Measurements from ENCODE around the gene URB1.
A peak's percentile ranks its signal among the peaks of the same experiment; 100 is the strongest.

Gene URB1

GRCh38 chr21:32364387-32364786, 28.4 kb downstream of the URB1 start:
- Histone ChIP-seq H3K18ac (ENCODE audit: low read length) (no peak overlapping the region), H2BK5ac (ENCODE audit: low read length) (no peak overlapping the region), H2BK15ac (ENCODE audit: low read length) (no peak overlapping the region), H2BK12ac (ENCODE audit: low read length) (no peak overlapping the region), H3K23ac (ENCODE audit: low read depth, low read length, poor library complexity) (no peak overlapping the region), H3K4me1 (ENCODE audit: control insufficient read depth in 2 of 2, insufficient read depth in 1 of 2, low read depth in 1 of 2, low read length in 2 of 2) (peaks cover 2 to 4% of the 10 kb centered on the region in 2 donors), H3K27ac (replicated peaks; ENCODE audit: low read length) (no peak overlapping the region), H3K4ac (ENCODE audit: low read length) (no peak overlapping the region), H2AFZ (ENCODE audit: low read length) (no peak overlapping the region), H3K27me3 (ENCODE audit: control insufficient read depth in 3 of 3, insufficient read depth in 3 of 3, low read depth in 1 of 3, low read length in 3 of 3) (no peaks in the 10 kb centered on the region), H3K36me3 (replicated peaks in 1 of 2; ENCODE audit: control insufficient read depth in 2 of 2, insufficient read depth in 2 of 2, low read length in 2 of 2) (peaks cover 41 to 98% of the 10 kb centered on the region in 2 donors), H3K4me2 (ENCODE audit: insufficient read depth, low read length, poor library complexity, severe bottlenecking) (no peak overlapping the region), H3K9me3 (replicated peaks in 1 of 2; ENCODE audit: control insufficient read depth in 2 of 2, insufficient read depth in 1 of 2, low read depth in 1 of 2, low read length in 2 of 2) (no peaks in the 10 kb centered on the region), H3K79me1 (ENCODE audit: low read depth, low read length) (no peaks in the 10 kb centered on the region), H4K8ac (ENCODE audit: low read depth, low read length) (no peak overlapping the region), H3K14ac (ENCODE audit: low read length) (no peak overlapping the region), H2BK120ac (ENCODE audit: low read depth, low read length) (no peak overlapping the region), H2AK5ac (ENCODE audit: low read depth, low read length) (no peak overlapping the region), H4K91ac (ENCODE audit: low read depth, low read length, poor library complexity) (no peak overlapping the region), H3K9ac (ENCODE audit: low read depth, low read length, poor library complexity) (no peak overlapping the region), H3K4me3 (ENCODE audit: low read length in 2 of 2) (no peak overlapping the region)
- no CpG with 5 or more reads among the region's 7 CpGs for WGBS, 2 donors (ENCODE audit: extremely low coverage in 2 of 2, insufficient read length in 2 of 2, insufficient replicate concordance in 1 of 2)
- no peak for DNase-seq (ENCODE audit: low spot score)

- Histone ChIP-seq H3K4me1 (ENCODE audit: control insufficient read depth in 2 of 2, insufficient read depth in 1 of 2, low read depth in 1 of 2, low read length in 2 of 2) (peaks cover 2 to 4% of the 10 kb centered on the region in 2 donors), H3K4me2 (ENCODE audit: insufficient read depth, low read length, poor library complexity, severe bottlenecking) (no peak overlapping the region), H3K14ac (ENCODE audit: low read length) (no peak overlapping the region), H2BK120ac (ENCODE audit: low read depth, low read length) (no peak overlapping the region), H3K27ac (replicated peaks; ENCODE audit: low read length) (no peak overlapping the region), H3K27me3 (ENCODE audit: control insufficient read depth in 3 of 3, insufficient read depth in 3 of 3, low read depth in 1 of 3, low read length in 3 of 3) (no peaks in the 10 kb centered on the region), H3K4ac (ENCODE audit: low read length) (no peak overlapping the region), H2AK5ac (ENCODE audit: low read depth, low read length) (no peak overlapping the region), H2BK12ac (ENCODE audit: low read length) (no peak overlapping the region), H3K9me3 (replicated peaks in 1 of 2; ENCODE audit: control insufficient read depth in 2 of 2, insufficient read depth in 1 of 2, low read depth in 1 of 2, low read length in 2 of 2) (no peaks in the 10 kb centered on the region), H3K4me3 (ENCODE audit: low read length in 2 of 2) (no peak overlapping the region), H3K18ac (ENCODE audit: low read length) (no peak overlapping the region), H2AFZ (ENCODE audit: low read length) (no peak overlapping the region), H3K79me1 (ENCODE audit: low read depth, low read length) (no peaks in the 10 kb centered on the region), H2BK15ac (ENCODE audit: low read length) (no peak overlapping the region), H3K23ac (ENCODE audit: low read depth, low read length, poor library complexity) (no peak overlapping the region), H3K9ac (ENCODE audit: low read depth, low read length, poor library complexity) (no peak overlapping the region), H4K8ac (ENCODE audit: low read depth, low read length) (no peak overlapping the region), H4K91ac (ENCODE audit: low read depth, low read length, poor library complexity) (no peak overlapping the region), H2BK5ac (ENCODE audit: low read length) (no peak overlapping the region), H3K36me3 (replicated peaks in 1 of 2; ENCODE audit: control insufficient read depth in 2 of 2, insufficient read depth in 2 of 2, low read length in 2 of 2) (peaks cover 51 to 99% of the 10 kb centered on the region in 2 donors)
- no peak for DNase-seq (ENCODE audit: low spot score)
- no CpG with 5 or more reads among the region's 5 CpGs for WGBS, 2 donors (ENCODE audit: extremely low coverage in 2 of 2, insufficient read length in 2 of 2, insufficient replicate concordance in 1 of 2)
Observed at GRCh38 chr21:32360401-32360975, 32.3 kb downstream of the URB1 start.

GRCh38 chr21:32359719-32360260, 33.0 kb downstream of the URB1 start:
- Histone ChIP-seq H4K91ac (ENCODE audit: low read depth, low read length, poor library complexity) (no peak overlapping the region), H2BK5ac (ENCODE audit: low read length) (no peak overlapping the region), H3K4me2 (ENCODE audit: insufficient read depth, low read length, poor library complexity, severe bottlenecking) (no peak overlapping the region), H3K4ac (ENCODE audit: low read length) (no peak overlapping the region), H2BK12ac (ENCODE audit: low read length) (no peak overlapping the region), H3K9ac (ENCODE audit: low read depth, low read length, poor library complexity) (no peak overlapping the region), H2BK120ac (ENCODE audit: low read depth, low read length) (no peak overlapping the region), H2AK5ac (ENCODE audit: low read depth, low read length) (no peak overlapping the region), H3K4me3 (ENCODE audit: low read length in 2 of 2) (peak overlapping the region in 1 of 2 donors; percentile 30), H3K36me3 (replicated peaks in 1 of 2; ENCODE audit: control insufficient read depth in 2 of 2, insufficient read depth in 2 of 2, low read length in 2 of 2) (peaks cover 51 to 100% of the 10 kb centered on the region in 2 donors), H3K79me1 (ENCODE audit: low read depth, low read length) (no peaks in the 10 kb centered on the region), H3K18ac (ENCODE audit: low read length) (no peak overlapping the region), H3K27ac (replicated peaks; ENCODE audit: low read length) (no peak overlapping the region), H3K9me3 (replicated peaks in 1 of 2; ENCODE audit: control insufficient read depth in 2 of 2, insufficient read depth in 1 of 2, low read depth in 1 of 2, low read length in 2 of 2) (no peaks in the 10 kb centered on the region), H3K14ac (ENCODE audit: low read length) (no peak overlapping the region), H3K27me3 (ENCODE audit: control insufficient read depth in 3 of 3, insufficient read depth in 3 of 3, low read depth in 1 of 3, low read length in 3 of 3) (no peaks in the 10 kb centered on the region), H4K8ac (ENCODE audit: low read depth, low read length) (no peak overlapping the region), H2BK15ac (ENCODE audit: low read length) (no peak overlapping the region), H3K4me1 (ENCODE audit: control insufficient read depth in 2 of 2, insufficient read depth in 1 of 2, low read depth in 1 of 2, low read length in 2 of 2) (peaks cover 1 to 2% of the 10 kb centered on the region in 2 donors), H3K23ac (ENCODE audit: low read depth, low read length, poor library complexity) (no peak overlapping the region), H2AFZ (ENCODE audit: low read length) (no peak overlapping the region)
- no peak for DNase-seq (ENCODE audit: low spot score)
- WGBS, 2 donors (ENCODE audit: extremely low coverage in 2 of 2, insufficient read length in 2 of 2, insufficient replicate concordance in 1 of 2), result no CpG with 5 or more reads among the region's 7 CpGs

DNA sequence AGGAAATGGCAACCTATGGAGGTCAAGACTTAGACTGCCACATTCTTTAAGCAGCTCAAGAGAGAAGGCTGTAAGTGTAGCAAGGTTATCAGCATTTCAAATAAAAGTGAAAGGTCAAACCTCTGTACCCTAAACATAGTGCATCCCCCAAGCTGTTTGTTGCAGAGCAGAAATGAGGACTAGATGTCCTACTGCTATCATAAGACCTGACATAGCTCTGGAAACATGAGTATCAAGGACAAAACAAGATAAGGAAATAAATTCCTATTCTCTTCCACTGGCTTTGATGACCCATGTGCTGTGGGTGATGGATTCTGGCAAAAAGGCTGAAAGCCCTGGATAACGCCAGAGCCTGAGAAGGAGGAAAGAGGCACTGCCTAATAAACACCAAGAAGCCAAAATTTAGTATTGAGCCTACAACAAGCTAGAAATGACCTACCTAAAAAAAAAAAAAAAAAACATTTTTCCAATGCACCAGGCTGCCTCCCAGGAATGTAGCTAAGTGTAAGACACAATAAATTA, 35.9 kb downstream of the URB1 start:
- whole genome bisulfite sequencing, 2 donors (ENCODE audit: extremely low coverage in 2 of 2, insufficient read length in 2 of 2, insufficient replicate concordance in 1 of 2), result no CpG with 5 or more reads among the region's 1 CpG
- Histone ChIP-seq H3K9ac (ENCODE audit: low read depth, low read length, poor library complexity) (no peak overlapping the region), H3K14ac (ENCODE audit: low read length) (no peak overlapping the region), H4K91ac (ENCODE audit: low read depth, low read length, poor library complexity) (no peak overlapping the region), H3K18ac (ENCODE audit: low read length) (no peak overlapping the region), H3K27ac (replicated peaks; ENCODE audit: low read length) (no peak overlapping the region), H2BK12ac (ENCODE audit: low read length) (no peak overlapping the region), H3K9me3 (replicated peaks in 1 of 2; ENCODE audit: control insufficient read depth in 2 of 2, insufficient read depth in 1 of 2, low read depth in 1 of 2, low read length in 2 of 2) (no peaks in the 10 kb centered on the region), H2AFZ (ENCODE audit: low read length) (no peak overlapping the region), H2AK5ac (ENCODE audit: low read depth, low read length) (no peak overlapping the region), H3K36me3 (replicated peaks in 1 of 2; ENCODE audit: control insufficient read depth in 2 of 2, insufficient read depth in 2 of 2, low read length in 2 of 2) (peaks cover 60 to 100% of the 10 kb centered on the region in 2 donors), H4K8ac (ENCODE audit: low read depth, low read length) (no peak overlapping the region), H3K4ac (ENCODE audit: low read length) (no peak overlapping the region), H2BK5ac (ENCODE audit: low read length) (no peak overlapping the region), H3K4me1 (ENCODE audit: control insufficient read depth in 2 of 2, insufficient read depth in 1 of 2, low read depth in 1 of 2, low read length in 2 of 2) (no peaks in the 10 kb centered on the region), H3K4me3 (ENCODE audit: low read length in 2 of 2) (no peak overlapping the region), H3K4me2 (ENCODE audit: insufficient read depth, low read length, poor library complexity, severe bottlenecking) (no peak overlapping the region), H3K23ac (ENCODE audit: low read depth, low read length, poor library complexity) (no peak overlapping the region), H3K79me1 (ENCODE audit: low read depth, low read length) (no peaks in the 10 kb centered on the region), H3K27me3 (ENCODE audit: control insufficient read depth in 3 of 3, insufficient read depth in 3 of 3, low read depth in 1 of 3, low read length in 3 of 3) (no peaks in the 10 kb centered on the region), H2BK15ac (ENCODE audit: low read length) (no peak overlapping the region), H2BK120ac (ENCODE audit: low read depth, low read length) (no peak overlapping the region)
- DNase-seq (ENCODE audit: low spot score), result no peak

All from neuronal stem cell (in vitro differentiated cells).